ENCODE measurements around the gene TBCB.

DNA sequence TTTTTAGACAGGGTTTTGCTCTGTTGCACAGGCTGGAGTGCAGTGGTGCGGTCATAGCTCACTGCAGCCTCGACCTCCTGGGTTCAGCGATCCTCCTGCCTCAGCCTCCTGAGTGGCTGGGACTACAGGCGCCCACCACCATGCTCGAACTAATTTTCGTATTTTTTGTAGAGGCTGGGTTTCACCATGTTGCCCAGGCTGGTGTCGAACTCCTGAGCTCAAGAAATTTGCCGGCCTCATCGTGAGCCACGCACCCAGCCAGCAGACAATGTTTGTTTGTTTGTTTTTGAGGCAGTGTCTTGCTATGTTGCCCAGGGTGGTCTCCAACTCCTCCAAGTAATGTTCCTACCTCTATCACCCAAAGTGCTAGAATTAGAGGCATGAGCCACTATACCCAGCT is 37.9 kb downstream of the TBCB start:
- TF ChIP-seq, protein P1, sequence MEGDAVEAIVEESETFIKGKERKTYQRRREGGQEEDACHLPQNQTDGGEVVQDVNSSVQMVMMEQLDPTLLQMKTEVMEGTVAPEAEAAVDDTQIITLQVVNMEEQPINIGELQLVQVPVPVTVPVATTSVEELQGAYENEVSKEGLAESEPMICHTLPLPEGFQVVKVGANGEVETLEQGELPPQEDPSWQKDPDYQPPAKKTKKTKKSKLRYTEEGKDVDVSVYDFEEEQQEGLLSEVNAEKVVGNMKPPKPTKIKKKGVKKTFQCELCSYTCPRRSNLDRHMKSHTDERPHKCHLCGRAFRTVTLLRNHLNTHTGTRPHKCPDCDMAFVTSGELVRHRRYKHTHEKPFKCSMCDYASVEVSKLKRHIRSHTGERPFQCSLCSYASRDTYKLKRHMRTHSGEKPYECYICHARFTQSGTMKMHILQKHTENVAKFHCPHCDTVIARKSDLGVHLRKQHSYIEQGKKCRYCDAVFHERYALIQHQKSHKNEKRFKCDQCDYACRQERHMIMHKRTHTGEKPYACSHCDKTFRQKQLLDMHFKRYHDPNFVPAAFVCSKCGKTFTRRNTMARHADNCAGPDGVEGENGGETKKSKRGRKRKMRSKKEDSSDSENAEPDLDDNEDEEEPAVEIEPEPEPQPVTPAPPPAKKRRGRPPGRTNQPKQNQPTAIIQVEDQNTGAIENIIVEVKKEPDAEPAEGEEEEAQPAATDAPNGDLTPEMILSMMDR (conservative IDR thresholded peaks at IDR 0.05; ENCODE audit: low read depth, low read length): no peak
- no peak for TF ChIP-seq POLR2A (IDR thresholded peaks at IDR 0.05; ENCODE audit: low read depth, low read length)
- no peak for TF ChIP-seq MXI1 (IDR thresholded peaks at IDR 0.05; ENCODE audit: borderline replicate concordance, low read depth, low read length)
